ENCODE results near the gene ADAMTSL1. TPM values are rescaled to one million over a fixed set of nuclear protein-coding genes. Genes with fewer than 3 reads are reported as not detected.

The ADAMTSL1 gene
- total and polyA plus RNA-seq, 9 of the 15 experiments (the other 6 are each of a cell fraction or from before 2014, with no cell fraction given) = 0.01 TPM; not detected in 8

DNA sequence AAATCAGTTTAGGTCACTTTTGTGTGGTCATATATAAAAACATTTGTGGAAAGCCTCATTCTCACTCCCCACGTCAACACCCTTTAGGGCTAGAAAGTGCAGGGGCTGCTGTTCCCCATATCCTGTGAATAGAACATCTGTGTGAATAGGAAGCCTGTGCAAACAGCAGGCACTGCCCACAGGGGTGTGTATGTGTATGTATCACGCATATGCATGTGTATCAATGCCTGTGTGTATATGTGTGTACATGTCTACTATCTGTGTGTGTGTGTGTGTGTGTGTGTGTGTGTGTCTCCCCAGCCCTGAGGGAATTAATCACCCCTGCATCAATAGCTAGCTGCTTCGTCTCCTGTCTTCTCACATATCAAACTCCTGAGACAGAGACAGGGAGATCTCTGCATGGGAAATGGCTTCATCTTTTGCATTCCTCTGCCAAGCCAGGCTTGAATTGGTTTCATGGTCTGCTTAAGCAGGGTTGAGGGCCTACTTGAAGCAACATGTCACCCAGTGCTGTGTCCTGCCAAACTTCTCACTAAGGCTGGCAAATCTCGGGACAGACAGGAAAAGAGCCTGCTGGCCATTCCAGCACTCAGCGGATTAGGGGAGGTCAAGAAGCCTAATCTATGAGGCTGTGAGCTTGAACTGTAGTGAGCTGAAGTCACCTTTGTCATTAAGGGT lies 265.8 kb downstream of the ADAMTSL1 start (continued):
- TF ChIP-seq, protein P1, sequence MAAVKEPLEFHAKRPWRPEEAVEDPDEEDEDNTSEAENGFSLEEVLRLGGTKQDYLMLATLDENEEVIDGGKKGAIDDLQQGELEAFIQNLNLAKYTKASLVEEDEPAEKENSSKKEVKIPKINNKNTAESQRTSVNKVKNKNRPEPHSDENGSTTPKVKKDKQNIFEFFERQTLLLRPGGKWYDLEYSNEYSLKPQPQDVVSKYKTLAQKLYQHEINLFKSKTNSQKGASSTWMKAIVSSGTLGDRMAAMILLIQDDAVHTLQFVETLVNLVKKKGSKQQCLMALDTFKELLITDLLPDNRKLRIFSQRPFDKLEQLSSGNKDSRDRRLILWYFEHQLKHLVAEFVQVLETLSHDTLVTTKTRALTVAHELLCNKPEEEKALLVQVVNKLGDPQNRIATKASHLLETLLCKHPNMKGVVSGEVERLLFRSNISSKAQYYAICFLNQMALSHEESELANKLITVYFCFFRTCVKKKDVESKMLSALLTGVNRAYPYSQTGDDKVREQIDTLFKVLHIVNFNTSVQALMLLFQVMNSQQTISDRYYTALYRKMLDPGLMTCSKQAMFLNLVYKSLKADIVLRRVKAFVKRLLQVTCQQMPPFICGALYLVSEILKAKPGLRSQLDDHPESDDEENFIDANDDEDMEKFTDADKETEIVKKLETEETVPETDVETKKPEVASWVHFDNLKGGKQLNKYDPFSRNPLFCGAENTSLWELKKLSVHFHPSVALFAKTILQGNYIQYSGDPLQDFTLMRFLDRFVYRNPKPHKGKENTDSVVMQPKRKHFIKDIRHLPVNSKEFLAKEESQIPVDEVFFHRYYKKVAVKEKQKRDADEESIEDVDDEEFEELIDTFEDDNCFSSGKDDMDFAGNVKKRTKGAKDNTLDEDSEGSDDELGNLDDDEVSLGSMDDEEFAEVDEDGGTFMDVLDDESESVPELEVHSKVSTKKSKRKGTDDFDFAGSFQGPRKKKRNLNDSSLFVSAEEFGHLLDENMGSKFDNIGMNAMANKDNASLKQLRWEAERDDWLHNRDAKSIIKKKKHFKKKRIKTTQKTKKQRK (IDR thresholded peaks at IDR 0.05; ENCODE audit: borderline replicate concordance, low read depth, low read length) = no peak
- TF ChIP-seq, protein P2, sequence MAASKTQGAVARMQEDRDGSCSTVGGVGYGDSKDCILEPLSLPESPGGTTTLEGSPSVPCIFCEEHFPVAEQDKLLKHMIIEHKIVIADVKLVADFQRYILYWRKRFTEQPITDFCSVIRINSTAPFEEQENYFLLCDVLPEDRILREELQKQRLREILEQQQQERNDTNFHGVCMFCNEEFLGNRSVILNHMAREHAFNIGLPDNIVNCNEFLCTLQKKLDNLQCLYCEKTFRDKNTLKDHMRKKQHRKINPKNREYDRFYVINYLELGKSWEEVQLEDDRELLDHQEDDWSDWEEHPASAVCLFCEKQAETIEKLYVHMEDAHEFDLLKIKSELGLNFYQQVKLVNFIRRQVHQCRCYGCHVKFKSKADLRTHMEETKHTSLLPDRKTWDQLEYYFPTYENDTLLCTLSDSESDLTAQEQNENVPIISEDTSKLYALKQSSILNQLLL (CRISPR knock-in tag; IDR thresholded peaks at IDR 0.05; ENCODE audit: borderline replicate concordance) = no peak
- TF ChIP-seq HIVEP1 (CRISPR knock-in tag; IDR thresholded peaks at IDR 0.05) = no peak
- TF ChIP-seq CBX5 (IDR thresholded peaks at IDR 0.05; ENCODE audit: borderline replicate concordance, low read depth) = no peak

DNA sequence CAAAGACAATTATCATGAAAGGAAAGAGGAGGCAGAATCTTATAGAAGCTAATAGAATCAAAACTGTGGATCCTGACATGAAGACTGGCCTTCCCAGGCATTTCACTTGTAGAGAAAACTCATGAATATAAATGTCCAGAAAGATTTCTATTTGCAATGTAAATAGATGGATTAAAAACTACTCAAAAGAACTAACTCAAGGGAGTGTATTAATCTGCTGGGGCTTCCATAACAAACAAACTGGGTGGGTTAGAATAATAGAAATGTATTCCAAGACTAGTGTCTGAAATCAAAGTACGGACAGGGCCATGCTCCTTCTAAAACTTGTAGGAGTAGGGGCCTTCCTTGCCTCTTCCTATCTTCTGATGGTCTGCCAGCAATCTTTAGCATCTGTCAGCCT lies 267.4 kb downstream of the ADAMTSL1 start:
- ChIA-PET CTCF (ENCODE audit: low intra/inter-chr PET ratio) (no interaction called here), POLR2A (no interaction called here)
- no TSS peak for BruUV-seq (replicated peaks)
- ATAC-seq = no peak
- 11% methylated on average over 1 of the region's 1 CpG for WGBS (ENCODE audit: insufficient coverage, low coverage, missing lambda C conversion rate)
- H3K9me1 ChIP-seq (ENCODE audit: control insufficient read depth, insufficient read depth, low read length) = no peaks in the 10 kb centered on the region
- H3K4me3 ChIP-seq = no peak overlapping the region
- no peak overlapping the region for H2AFZ ChIP-seq (ENCODE audit: low read depth, low read length)
- no peaks in the 10 kb centered on the region for H3K9me3 ChIP-seq (replicated peaks; ENCODE audit: control insufficient read depth, insufficient read depth, low read depth, low read length)
- intact Hi-C loops (cut with micrococcal nuclease) (no loop called here), in situ Hi-C loops (cut with MboI) (no loop called here)
- H3K9ac ChIP-seq (ENCODE audit: insufficient read depth in 1 of 2, low read depth in 2 of 2, low read length in 2 of 2) = no peak overlapping the region
- no peaks in the 10 kb centered on the region for H4K20me1 ChIP-seq (replicated peaks; ENCODE audit: control insufficient read depth, insufficient read depth, low read length)
- FAIRE-seq = no peak
- no peaks in the 10 kb centered on the region for H3K27me3 ChIP-seq (ENCODE audit: control insufficient read depth in 2 of 2, insufficient read depth in 2 of 2, low read length in 2 of 2)
- no peak for DNase-seq (ENCODE audit: extremely low read depth in 1 of 4, low spot score in 3 of 4)
- no peak overlapping the region for H3K4me2 ChIP-seq (ENCODE audit: insufficient read depth, low read length)
- H3K4me1 ChIP-seq (replicated peaks in 1 of 2; ENCODE audit: control insufficient read depth in 2 of 2, insufficient read depth in 2 of 2, low read length in 2 of 2) = no peaks in the 10 kb centered on the region
- no peaks in the 10 kb centered on the region for H3K36me3 ChIP-seq (ENCODE audit: control insufficient read depth, insufficient read depth, low read length)
- H3K79me2 ChIP-seq (ENCODE audit: control insufficient read depth, insufficient read depth, low read length) = no peaks in the 10 kb centered on the region
- no peak overlapping the region for H3K27ac ChIP-seq (ENCODE audit: extremely low read depth, low read depth, low read length)
- no peak for TF ChIP-seq POLR3G (IDR thresholded peaks at IDR 0.05; ENCODE audit: extremely low read depth, insufficient read length, insufficient replicate concordance)
- TF ChIP-seq, protein P3, sequence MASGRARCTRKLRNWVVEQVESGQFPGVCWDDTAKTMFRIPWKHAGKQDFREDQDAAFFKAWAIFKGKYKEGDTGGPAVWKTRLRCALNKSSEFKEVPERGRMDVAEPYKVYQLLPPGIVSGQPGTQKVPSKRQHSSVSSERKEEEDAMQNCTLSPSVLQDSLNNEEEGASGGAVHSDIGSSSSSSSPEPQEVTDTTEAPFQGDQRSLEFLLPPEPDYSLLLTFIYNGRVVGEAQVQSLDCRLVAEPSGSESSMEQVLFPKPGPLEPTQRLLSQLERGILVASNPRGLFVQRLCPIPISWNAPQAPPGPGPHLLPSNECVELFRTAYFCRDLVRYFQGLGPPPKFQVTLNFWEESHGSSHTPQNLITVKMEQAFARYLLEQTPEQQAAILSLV (tag; IDR thresholded peaks at IDR 0.05) = no peak
- no peak for TF ChIP-seq STAT5A (IDR thresholded peaks at IDR 0.05; ENCODE audit: borderline replicate concordance, low read length)
- TF ChIP-seq ESRRB (CRISPR knock-in tag; IDR thresholded peaks at IDR 0.05; ENCODE audit: borderline replicate concordance) = no peak
- no peak for TF ChIP-seq ZC3H4 (CRISPR knock-in tag; IDR thresholded peaks at IDR 0.05; ENCODE audit: borderline replicate concordance)
- TF ChIP-seq RAD21 (CRISPR knock-in tag; conservative IDR thresholded peaks at IDR 0.05 in 1 of 2, IDR thresholded peaks at IDR 0.05 in 1 of 2) = no peak
- no peak for TF ChIP-seq COPS2 (conservative IDR thresholded peaks at IDR 0.05)
- no peak for TF ChIP-seq GABPB2 (CRISPR knock-in tag; conservative IDR thresholded peaks at IDR 0.05)
- TF ChIP-seq ZFP36 (IDR thresholded peaks at IDR 0.05; ENCODE audit: low read depth, low read length, partially characterized antibody) = no peak
- TF ChIP-seq, protein P4, sequence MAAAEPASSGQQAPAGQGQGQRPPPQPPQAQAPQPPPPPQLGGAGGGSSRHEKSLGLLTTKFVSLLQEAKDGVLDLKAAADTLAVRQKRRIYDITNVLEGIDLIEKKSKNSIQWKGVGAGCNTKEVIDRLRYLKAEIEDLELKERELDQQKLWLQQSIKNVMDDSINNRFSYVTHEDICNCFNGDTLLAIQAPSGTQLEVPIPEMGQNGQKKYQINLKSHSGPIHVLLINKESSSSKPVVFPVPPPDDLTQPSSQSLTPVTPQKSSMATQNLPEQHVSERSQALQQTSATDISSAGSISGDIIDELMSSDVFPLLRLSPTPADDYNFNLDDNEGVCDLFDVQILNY (CRISPR knock-in tag; IDR thresholded peaks at IDR 0.05) = no peak
- TF ChIP-seq CBFA2T3 (IDR thresholded peaks at IDR 0.05) = no peak

Data from K562 (cell line).